GM21737 (cell line): Measurements from ENCODE around the gene RPS27A.
A peak's percentile ranks its signal among the peaks of the same experiment; 100 is the strongest.
"Not testable (repeated sequence)": the region's sequence is repeated elsewhere in the genome, so short reads cannot be mapped to it uniquely, and the experiment has no call there.

Experiments
- ATAC-seq: cut with Tn5 transposase; IDR thresholded peaks from one replicate; pipeline ENCODE4 v1.9.1; 2021; ENCODE audit warnings: mild to moderate bottlenecking, moderate library complexity; ENCODE audit not compliant: unreplicated experiment

RPS27A gene

GRCh38 chr2:55232084-55232862, at the start of gene RPS27A, which contains the start of gene CLHC1:
Gene RPS27A (plus strand): TSS chr2:55232688. CDS start chr2:55232825, 137 bp downstream.
Gene CLHC1 (minus strand): TSS chr2:55232293. CDS start chr2:55222411, 9,882 bp downstream.
- ATAC-seq = peak; percentile 83

DNA sequence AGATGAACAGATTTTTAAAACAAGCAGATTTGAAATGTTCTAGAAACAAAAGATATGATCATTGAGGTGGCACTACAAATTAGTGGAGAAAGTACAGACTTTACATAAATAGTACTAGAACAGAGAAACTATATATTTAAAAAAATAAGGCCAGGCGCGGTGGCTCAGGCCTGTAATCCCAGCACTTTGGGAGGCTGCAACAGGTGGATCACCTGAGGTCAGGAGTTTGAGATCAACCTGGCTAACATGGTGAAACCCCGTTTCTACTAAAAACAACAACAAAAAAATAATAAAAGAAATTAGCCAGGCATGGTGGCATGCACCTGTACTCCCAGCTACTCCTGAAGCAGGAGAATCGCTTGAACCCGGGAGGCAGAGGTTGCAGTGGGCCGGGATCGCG, 45.7 kb upstream of the RPS27A start:
- ATAC-seq = not testable (repeated sequence)

DNA sequence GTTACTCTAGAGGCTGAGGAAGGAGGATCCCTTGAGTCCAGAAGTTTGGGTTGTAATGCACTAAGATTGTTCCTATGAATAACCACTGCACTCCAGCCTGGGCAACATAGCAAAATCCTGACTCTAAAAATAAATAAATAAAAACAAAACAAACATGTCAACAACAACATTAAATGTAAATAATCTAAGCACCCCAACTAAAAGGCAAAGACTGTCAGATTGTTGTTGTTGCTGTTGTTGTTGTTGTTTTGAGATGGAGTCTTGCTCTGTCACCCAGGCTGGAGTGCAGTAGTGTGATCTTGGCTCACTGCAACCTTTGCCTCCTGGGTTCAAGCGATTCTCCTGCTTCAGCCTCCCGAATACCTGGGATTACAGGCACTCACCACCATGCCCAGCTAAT, 40.6 kb upstream of the RPS27A start:
- ATAC-seq = not testable (repeated sequence)

GRCh38 chr2:55196526-55196925, 36.0 kb upstream of the RPS27A start:
- ATAC-seq = no peak

GRCh38 chr2:55200416-55200815, 32.1 kb upstream of the RPS27A start:
- ATAC-seq = no peak

- no peak for ATAC-seq
Measured at GRCh38 chr2:55204536-55204935, 28.0 kb upstream of the RPS27A start.

DNA sequence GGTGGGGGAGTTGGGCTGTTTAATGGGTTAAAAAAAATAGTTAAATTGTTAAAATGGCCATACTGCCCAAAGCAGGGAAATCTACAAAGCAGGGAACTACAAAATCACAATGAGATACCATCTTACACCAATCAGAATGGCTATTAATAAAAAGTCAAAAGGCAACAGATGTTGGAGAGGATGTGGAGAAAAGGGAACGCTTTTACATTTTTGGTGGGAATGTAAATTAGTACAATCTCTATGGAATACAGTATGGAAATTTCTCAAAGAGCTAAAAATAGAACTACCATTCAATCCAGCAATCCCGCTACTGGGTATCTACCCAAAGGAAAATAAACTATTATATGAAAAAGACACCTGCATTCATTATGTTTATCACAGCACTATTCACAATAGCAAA, 27.5 kb upstream of the RPS27A start:
- no peak for ATAC-seq

GRCh38 chr2:55213822-55214221, 18.7 kb upstream of the RPS27A start:
- ATAC-seq = no peak

DNA sequence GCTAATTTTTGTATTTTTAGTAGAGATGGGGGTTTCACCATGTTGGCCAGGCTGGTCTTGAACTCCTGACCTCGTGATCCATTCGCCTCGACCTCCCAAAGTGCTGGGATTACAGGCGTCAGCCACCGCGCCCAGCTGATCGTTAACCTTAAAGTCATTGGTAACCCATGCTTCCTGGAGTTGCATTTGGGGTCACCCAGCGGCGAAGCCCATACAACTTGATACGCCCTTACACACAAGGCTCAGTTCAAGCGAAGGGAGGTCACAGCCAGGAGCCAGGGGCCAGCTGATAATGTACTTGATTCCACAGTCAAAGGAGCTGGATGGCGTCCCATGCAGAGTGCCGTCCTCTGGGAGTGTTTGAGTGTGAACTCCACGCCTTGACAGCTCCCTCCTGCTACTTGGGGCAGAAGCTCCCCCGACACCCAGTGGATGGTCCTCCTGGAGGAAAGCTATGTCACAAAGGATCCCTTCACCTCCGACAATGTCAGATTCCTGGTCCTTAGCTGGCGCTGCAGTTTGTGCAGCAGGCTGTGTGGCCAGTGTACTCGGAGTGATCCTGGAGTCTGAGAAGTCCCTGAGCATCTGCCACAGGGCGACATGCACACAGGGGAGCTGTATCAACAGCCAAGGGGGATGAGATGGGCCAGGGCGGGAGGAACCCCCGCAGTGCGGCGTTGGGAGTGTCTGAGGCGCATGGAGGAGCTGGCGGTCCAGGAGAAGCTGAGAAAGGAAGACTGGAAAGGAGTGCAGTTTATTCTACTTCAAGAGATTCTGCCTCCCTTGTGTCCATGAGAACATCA, 8.3 kb upstream of the RPS27A start:
- ATAC-seq = no peak

DNA sequence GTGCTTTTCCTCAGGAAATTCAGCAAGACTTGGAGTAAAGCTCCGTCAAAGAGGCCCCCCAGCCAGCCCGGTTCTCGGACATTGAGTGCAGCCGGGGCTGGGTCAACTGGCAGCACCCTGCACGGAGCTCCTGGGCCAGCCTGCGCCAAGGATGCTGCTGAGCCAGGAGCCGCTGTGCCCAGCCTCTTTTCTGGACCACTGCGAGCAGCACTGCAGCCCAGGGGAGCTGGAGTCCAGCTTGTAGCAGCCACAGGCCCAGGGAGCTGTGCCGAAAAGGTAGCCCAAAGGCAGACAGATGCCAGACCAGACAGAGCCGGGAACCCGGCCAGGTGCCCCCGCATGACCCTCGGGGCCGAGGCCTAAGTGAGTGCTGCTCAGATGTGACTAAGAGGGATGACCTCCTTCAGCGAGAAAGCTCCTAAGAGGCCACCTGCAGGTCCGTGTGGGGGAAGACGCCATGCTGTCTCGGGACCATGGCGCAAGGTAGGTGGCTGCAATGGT, 7.7 kb upstream of the RPS27A start:
- no peak for ATAC-seq

GRCh38 chr2:55225481-55226020, 6.9 kb upstream of the RPS27A start:
- ATAC-seq = no peak

DNA sequence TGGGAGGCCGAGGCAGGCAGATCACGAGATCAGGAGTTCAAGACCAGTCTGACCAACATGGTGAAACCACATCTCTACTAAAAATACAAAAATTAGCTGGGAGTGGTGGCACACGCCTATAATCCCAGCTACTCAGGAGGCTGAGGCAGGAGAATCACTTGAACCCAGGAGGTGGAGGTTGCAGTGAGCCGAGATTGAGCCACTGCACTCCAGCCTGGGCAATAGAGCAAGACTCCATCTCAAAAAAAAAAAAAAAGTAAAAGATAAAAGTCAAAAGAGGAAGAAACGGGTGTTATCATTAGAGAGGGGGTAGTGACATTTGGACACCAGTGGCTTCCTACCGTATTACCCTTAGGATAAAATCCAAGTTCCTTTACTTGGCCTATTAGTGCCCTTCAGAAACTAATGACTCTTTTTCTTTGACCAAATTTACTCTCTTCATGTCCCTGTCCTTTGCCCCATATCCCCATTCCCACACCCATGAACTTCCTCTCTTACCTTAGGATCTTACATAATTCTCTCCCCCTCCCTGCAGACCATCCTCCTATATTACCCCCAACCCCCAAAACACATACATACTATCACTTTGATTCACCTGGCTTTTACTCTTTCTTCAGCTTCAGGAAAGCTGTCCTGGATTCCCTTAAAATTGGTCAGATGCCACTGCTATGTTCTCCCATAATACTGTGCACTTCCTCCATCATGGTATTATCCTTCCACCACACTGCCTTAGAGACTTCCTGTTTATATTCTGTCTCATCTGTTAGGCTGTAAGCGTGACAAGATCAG, 4.9 kb upstream of the RPS27A start:
- ATAC-seq = not testable (repeated sequence)

DNA sequence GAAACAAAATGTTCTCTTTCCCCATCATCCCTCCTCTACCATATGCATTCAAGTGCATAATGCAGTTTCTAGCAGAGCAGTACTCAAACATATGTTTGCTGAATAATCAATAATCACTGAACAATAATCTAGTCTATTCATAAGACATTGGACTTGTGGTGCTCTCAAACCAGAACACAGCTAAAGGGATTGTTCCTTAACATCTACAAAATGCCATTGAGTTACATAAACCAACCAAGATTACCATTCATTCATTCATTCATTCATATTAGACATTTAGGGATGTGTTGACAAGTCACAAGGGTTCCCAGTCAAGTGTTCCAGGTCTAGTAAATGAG, 4.3 kb upstream of the RPS27A start:
- ATAC-seq = no peak

GRCh38 chr2:55229221-55229620, 3.3 kb upstream of the RPS27A start:
- no peak for ATAC-seq

GRCh38 chr2:55230551-55230950, 1.9 kb upstream of the RPS27A start:
- ATAC-seq = no peak

DNA sequence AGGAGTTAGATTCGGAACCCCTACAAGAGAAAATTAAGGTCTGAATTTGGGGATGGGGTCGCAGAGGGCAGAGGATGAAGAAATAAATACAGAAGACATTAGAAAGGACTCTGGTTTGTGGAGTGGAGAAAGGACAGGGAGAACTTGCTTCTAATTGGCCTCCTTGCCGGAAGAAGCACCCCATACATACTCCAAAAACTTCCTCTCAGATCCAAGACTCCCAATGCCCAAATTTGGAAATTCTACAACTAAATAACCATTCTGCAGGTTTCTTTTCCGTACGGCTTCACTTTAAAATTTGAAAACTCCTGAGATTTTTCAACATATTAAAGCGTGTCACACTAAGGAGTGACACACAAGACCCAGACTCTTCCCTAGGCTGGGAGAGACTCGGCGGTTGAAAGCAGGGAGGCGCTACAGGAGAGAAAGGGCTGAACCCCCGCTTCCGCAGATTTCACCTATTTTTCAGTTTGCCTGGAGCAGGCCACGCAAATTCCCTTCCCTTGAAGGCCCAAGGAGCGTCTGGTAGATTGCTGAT, 873 bp upstream of the RPS27A start:
- ATAC-seq = no peak

- ATAC-seq = peak; percentile 21
Measured at GRCh38 chr2:55232863-55233657, 572 bp downstream of the RPS27A start.

DNA sequence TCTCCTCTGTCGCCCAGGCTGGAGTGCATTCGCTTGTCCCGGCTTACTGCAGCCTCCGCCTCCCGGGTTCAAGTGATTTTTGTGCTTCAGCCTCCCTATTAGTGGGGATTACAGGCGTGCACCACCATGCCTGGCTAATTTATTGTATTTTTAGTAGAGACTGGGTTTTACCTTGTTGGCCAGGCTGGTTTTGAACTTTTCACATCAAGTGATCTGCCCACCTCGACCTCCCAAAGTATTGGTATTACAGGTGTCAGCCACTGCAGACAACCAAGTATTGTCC, 1.1 kb downstream of the RPS27A start:
- no peak for ATAC-seq

DNA sequence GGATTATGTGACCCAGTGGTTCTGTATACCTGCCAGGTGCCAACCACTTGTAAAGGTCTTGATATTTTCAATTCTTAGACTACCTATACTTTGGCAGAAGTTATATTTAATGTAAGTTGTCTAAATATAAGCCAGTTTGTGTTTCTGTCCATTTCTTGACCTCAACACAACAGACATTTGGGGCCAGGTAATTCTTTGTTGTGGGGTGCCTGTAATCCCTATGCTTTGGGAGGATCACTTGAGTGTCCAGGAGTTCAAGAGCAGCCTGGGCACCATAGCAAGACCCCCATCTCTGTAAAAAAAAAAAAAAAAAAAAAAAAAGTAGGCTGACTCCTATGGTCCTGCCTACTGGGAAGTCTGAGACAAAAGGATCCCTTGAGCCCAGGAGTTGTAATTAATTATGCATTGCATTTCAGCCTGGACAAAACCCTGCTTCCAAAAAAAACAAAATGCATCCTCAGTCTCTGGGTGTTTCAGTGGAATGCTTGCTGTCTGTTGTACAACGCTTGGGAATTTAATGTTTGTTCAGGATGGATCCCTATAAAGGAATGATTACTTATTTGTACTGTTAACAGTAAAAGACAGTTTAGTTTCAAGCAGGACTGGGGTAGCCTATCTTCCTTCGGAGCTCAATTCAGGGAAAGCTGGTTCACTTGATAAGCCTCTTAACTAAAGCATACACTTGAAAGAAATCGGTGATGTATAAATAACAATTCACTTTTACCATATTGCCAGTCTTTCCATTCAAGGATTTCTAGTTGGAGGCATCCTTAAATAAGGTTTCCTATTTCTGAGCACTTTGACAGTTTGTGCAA, 3.4 kb downstream of the RPS27A start:
- ATAC-seq = no peak
